Endothelial cell of umbilical vein (primary cell): Measurements from ENCODE around the gene WDR49. TPM values are rescaled to one million over a fixed set of nuclear protein-coding genes. Genes with fewer than 3 reads are reported as not detected.

ENCODE experiments used
- BruUV-seq: library from RNA; stranded (reverse); fragments of 400-500 nt; replicated peaks from 2 replicates; lab custom pipeline; 2021; lab: Mats Ljungman, UMichigan
- CTCF ChIA-PET: fragments of 300-600, 350-600 bp; sonication (Branson Sonifier 250); formaldehyde crosslinking; loops from one replicate; lab custom pipeline; 2021; ENCODE audit warnings: antibody characterized with exemption, inconsistent platforms; lab: Charles Lee
- POLR2A ChIA-PET: fragments of 300-600, 350-600 bp; sonication (Branson Sonifier 250); formaldehyde crosslinking; loops from one replicate; lab custom pipeline; 2021; ENCODE audit warnings: antibody characterized with exemption, inconsistent platforms; lab: Charles Lee
- DNase-seq: peaks from one replicate; pipeline ENCODE4 v3.0.0-alpha.2; 2011; ENCODE audit warnings: low read depth, low spot score
- FAIRE-seq: peaks from 2 replicates; lab custom pipeline; 2011; peaks lifted over from hg19 to GRCh38; lab: Jason Lieb, UNC
- H2AFZ ChIP-seq: 2 replicates; pipeline ENCODE4 v1.6.0; 2012; ENCODE audit warnings: low read depth, low read length, control low read depth, inconsistent platforms
- H3K27ac ChIP-seq: 2 replicates; pipeline ENCODE4 v1.5.1; 2011; ENCODE audit warnings: low read depth, mild to moderate bottlenecking, control low read depth, low read length, moderate library complexity; ENCODE audit not compliant: insufficient read depth
- H3K27me3 ChIP-seq, 2 experiments: 2 replicates each; pipeline versions ENCODE4 v1.6.0 to v1.6.1; 2011; ENCODE audit warnings: low read length in 2 of 2, mixed read lengths in 1 of 2; ENCODE audit not compliant: control insufficient read depth in 2 of 2, insufficient read depth in 2 of 2
- H3K36me3 ChIP-seq, 2 experiments: 2 replicates in 1 of 2; 3 replicates in 1 of 2; pipeline ENCODE4 v1.5.1; 2011; ENCODE audit warnings: low read length in 2 of 2, mild to moderate bottlenecking in 1 of 2, moderate library complexity in 1 of 2; ENCODE audit not compliant: control insufficient read depth in 2 of 2, insufficient read depth in 2 of 2; ENCODE audit errors: extremely low read depth in 1 of 2
- H3K4me1 ChIP-seq: 3 replicates; pipeline ENCODE4 v1.5.1; 2011; ENCODE audit warnings: mild to moderate bottlenecking, low read length; ENCODE audit not compliant: control insufficient read depth, insufficient read depth; ENCODE audit errors: extremely low read depth
- H3K4me2 ChIP-seq: 2 replicates; pipeline ENCODE4 v1.6.1; 2011; ENCODE audit warnings: low read length, control low read depth, mixed read lengths; ENCODE audit not compliant: insufficient read depth
- H3K4me3 ChIP-seq, 3 experiments: fragments of 200-600 bp in 1 of 3; sonication (generic), shearing (Covaris generic) in 1 of 3; replicated peaks in 1 of 3; 2 replicates each; pipeline ENCODE4 v1.5.1; 2011 to 2016; ENCODE audit warnings: control low read depth in 3 of 3, low read length in 3 of 3, mild to moderate bottlenecking in 2 of 3, inconsistent platforms in 1 of 3, low read depth in 1 of 3, moderate library complexity in 1 of 3; ENCODE audit not compliant: insufficient read depth in 1 of 3
- H3K79me2 ChIP-seq: 2 replicates; pipeline ENCODE4 v1.6.0; 2012; ENCODE audit warnings: low read length, inconsistent platforms; ENCODE audit not compliant: control insufficient read depth, insufficient read depth
- H3K9ac ChIP-seq: replicated peaks from 2 replicates; pipeline ENCODE3; 2011; ENCODE audit warnings: low read length, control low read depth; ENCODE audit not compliant: insufficient read depth; ENCODE audit errors: extremely low read depth
- H3K9me1 ChIP-seq: replicated peaks from 3 replicates; pipeline ENCODE4 v1.6.0; 2011; ENCODE audit warnings: mild to moderate bottlenecking, low read length; ENCODE audit not compliant: control insufficient read depth, insufficient read depth; ENCODE audit errors: extremely low read depth
- H3K9me3 ChIP-seq: replicated peaks from 2 replicates; pipeline ENCODE4 v1.5.1; 2012; ENCODE audit warnings: low read length, inconsistent platforms; ENCODE audit not compliant: control insufficient read depth, insufficient read depth
- H4K20me1 ChIP-seq: replicated peaks from 2 replicates; pipeline ENCODE3; 2011; ENCODE audit warnings: mild to moderate bottlenecking, low read length; ENCODE audit not compliant: control insufficient read depth, insufficient read depth; ENCODE audit errors: extremely low read depth
- CTCF ChIP-seq, 2 donors: IDR thresholded peaks; 1 replicate in 1 of 2; 2 replicates in 1 of 2; pipeline ENCODE4 v1.5.1; 2011; ENCODE audit warnings: low read length in 2 of 2, mild to moderate bottlenecking in 2 of 2, moderate library complexity in 2 of 2, control low read depth in 1 of 2, inconsistent platforms in 1 of 2, low read depth in 1 of 2; ENCODE audit not compliant: insufficient read depth in 1 of 2; ENCODE audit errors: extremely low read depth in 1 of 2
- EZH2 ChIP-seq: IDR thresholded peaks from 2 replicates; pipeline ENCODE4 v1.6.1; 2012; ENCODE audit warnings: borderline replicate concordance, low read depth, mild to moderate bottlenecking, moderate library complexity, low read length, inconsistent platforms; ENCODE audit not compliant: severe bottlenecking
- FOS ChIP-seq: IDR thresholded peaks from 2 replicates; pipeline ENCODE4 v1.6.1; 2011; ENCODE audit warnings: mild to moderate bottlenecking, low read length, moderate library complexity, borderline replicate concordance; ENCODE audit not compliant: insufficient read depth
- GATA2 ChIP-seq: IDR thresholded peaks from 2 replicates; pipeline ENCODE4 v1.7.0; 2011; ENCODE audit warnings: low read depth, mild to moderate bottlenecking, moderate library complexity, mixed read lengths, low read length; ENCODE audit not compliant: insufficient read length, insufficient read depth
- JUN ChIP-seq: IDR thresholded peaks from 2 replicates; pipeline ENCODE4 v1.6.1; 2011; ENCODE audit warnings: borderline replicate concordance, low read depth; ENCODE audit not compliant: insufficient read length, insufficient read depth
- MAX ChIP-seq: IDR thresholded peaks from 2 replicates; pipeline ENCODE4 v1.6.1; 2011; ENCODE audit not compliant: insufficient read depth, insufficient read length
- MYC ChIP-seq: IDR thresholded peaks from one replicate; pipeline ENCODE4 v1.6.1; 2011; ENCODE audit warnings: mild to moderate bottlenecking, low read depth, low read length
- POLR2A ChIP-seq: IDR thresholded peaks from 2 replicates; pipeline ENCODE4 v1.6.1; 2012; ENCODE audit warnings: low read depth, mild to moderate bottlenecking, control low read depth, low read length
- POLR2AphosphoS5 ChIP-seq: IDR thresholded peaks from 2 replicates; pipeline ENCODE4 v1.6.1; 2012; ENCODE audit warnings: low read depth, mild to moderate bottlenecking, control low read depth, low read length, moderate library complexity; ENCODE audit not compliant: insufficient read depth
- dilution Hi-C: fragments of 300-500 bp; cut with MboI; formaldehyde crosslinking; loops from one replicate; pipeline ENCODE4 v1.15.0; 2019; ENCODE audit warnings: low sequenced_read_pairs; ENCODE audit not compliant: extremely low pct_ligation_motif_present
- intact Hi-C: fragments of 100-400 bp; cut with micrococcal nuclease; formaldehyde crosslinking; loops from one replicate; pipeline ENCODE4 v1.10.0; 2022
- polyA plus RNA-seq, 4 experiments: library from polyadenylated mRNA; depleted of rRNA in 3 of 4; stranded (reverse) in 3 of 4; unstranded in 1 of 4; fragments of >200 nt; gene quantifications; 2 replicates each; pipeline versions ENCODE4 v1.2.1 to v1.2.3, GENCODE V29; 2011 to 2012; ENCODE audit warnings: missing spikeins in 1 of 4
- total RNA-seq: library from RNA; stranded (reverse); gene quantifications from 2 replicates; pipeline ENCODE4 v1.2.3, GENCODE V29; 2021

Gene WDR49
- total and polyA plus RNA-seq, 2 donors (not counting 3 experiments of a cell fraction or from before 2014, with no cell fraction given) = not detected

GRCh38 chr3:167445491-167445890, 208.3 kb downstream of the WDR49 start:
- FAIRE-seq (no peak), DNase-seq (no peak)
- Histone ChIP-seq H3K9me1 (no peaks in the 10 kb centered on the region), H3K27ac (no peak overlapping the region), H3K9ac (no peak overlapping the region), H3K36me3 (no peaks in the 10 kb centered on the region), H3K4me2 (no peak overlapping the region), H3K27me3 (no peaks in the 10 kb centered on the region), H3K9me3 (no peaks in the 10 kb centered on the region), H3K4me3 (no peak overlapping the region), H2AFZ (no peak overlapping the region), H4K20me1 (no peaks in the 10 kb centered on the region), H3K79me2 (no peaks in the 10 kb centered on the region), H3K4me1 (no peaks in the 10 kb centered on the region)
- dilution Hi-C loops (no loop called here), intact Hi-C loops (no loop called here)
- no peak for TF ChIP-seq MYC
- no peak for TF ChIP-seq FOS
- no peak for TF ChIP-seq EZH2
- no peak for TF ChIP-seq JUN
- no peak for TF ChIP-seq POLR2A
- TF ChIP-seq MAX = no peak
- TF ChIP-seq GATA2 = no peak
- no peak for TF ChIP-seq POLR2AphosphoS5
- TF ChIP-seq CTCF (IDR thresholded peaks at IDR 0.05; ENCODE audit: extremely low read depth in 1 of 2, insufficient read depth in 1 of 2, low read depth in 1 of 2, low read length in 2 of 2) = no peak
- ChIA-PET CTCF (no interaction called here), POLR2A (no interaction called here)
- BruUV-seq = no TSS peak
